NB4 (cell line): Measurements from ENCODE around the gene UGT2B7.

Source experiments
- MYC ChIP-seq: IDR thresholded peaks from 2 replicates; pipeline ENCODE4 v1.6.1; 2011; ENCODE audit warnings: low read depth, low read length
- POLR2A ChIP-seq: IDR thresholded peaks from 2 replicates; pipeline ENCODE4 v1.6.1; 2011; ENCODE audit warnings: mild to moderate bottlenecking; ENCODE audit not compliant: insufficient read length; ENCODE audit errors: extremely low read depth
- TF ChIP-seq, protein P1 (sequence below): IDR thresholded peaks from one replicate; pipeline ENCODE4 v1.5.1; 2012; ENCODE audit warnings: low read depth, low read length
- TF ChIP-seq, protein P2 (sequence below): IDR thresholded peaks from 2 replicates; pipeline ENCODE4 v1.6.1; 2011; ENCODE audit warnings: low read depth, low read length

DNA sequence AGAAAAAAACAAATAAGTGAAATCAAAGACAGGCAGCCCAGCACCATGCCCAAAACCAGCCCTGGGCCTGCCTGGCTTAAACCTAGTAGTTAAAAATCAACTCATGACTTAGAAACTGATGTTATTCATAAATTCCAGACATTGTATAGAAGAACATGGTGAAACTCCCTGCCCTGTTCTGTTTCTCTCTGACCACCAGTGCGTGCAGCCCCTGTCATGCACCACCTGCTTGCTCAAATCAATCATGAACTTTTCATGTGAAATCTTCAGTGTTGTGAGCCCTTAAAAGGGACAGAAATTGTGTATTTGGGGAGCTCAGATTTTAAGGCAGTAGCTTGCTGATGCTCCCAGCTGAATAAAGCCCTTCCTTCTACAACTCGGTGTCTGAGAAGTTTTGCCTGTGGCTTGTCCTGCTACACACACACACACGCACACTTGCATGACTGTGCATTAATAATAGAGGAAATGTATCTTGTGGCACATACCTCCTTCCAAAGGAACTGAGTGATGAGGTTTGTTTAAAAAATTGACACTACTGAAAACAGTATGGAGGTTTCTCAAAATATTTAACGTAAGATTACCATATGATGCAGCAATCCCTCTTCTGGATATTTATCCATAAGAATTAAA is 39.2 kb upstream of the UGT2B7 start:
- TF ChIP-seq, protein P1, sequence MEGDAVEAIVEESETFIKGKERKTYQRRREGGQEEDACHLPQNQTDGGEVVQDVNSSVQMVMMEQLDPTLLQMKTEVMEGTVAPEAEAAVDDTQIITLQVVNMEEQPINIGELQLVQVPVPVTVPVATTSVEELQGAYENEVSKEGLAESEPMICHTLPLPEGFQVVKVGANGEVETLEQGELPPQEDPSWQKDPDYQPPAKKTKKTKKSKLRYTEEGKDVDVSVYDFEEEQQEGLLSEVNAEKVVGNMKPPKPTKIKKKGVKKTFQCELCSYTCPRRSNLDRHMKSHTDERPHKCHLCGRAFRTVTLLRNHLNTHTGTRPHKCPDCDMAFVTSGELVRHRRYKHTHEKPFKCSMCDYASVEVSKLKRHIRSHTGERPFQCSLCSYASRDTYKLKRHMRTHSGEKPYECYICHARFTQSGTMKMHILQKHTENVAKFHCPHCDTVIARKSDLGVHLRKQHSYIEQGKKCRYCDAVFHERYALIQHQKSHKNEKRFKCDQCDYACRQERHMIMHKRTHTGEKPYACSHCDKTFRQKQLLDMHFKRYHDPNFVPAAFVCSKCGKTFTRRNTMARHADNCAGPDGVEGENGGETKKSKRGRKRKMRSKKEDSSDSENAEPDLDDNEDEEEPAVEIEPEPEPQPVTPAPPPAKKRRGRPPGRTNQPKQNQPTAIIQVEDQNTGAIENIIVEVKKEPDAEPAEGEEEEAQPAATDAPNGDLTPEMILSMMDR = no peak
- TF ChIP-seq POLR2A (no peak), MYC (no peak)
- TF ChIP-seq, protein P2, sequence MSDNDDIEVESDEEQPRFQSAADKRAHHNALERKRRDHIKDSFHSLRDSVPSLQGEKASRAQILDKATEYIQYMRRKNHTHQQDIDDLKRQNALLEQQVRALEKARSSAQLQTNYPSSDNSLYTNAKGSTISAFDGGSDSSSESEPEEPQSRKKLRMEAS = no peak
